ENCODE results near the gene MRPS35. TPM values are rescaled to one million over a fixed set of nuclear protein-coding genes. Genes with fewer than 3 reads are reported as not detected.
A peak's percentile ranks its signal among the peaks of the same experiment; 100 is the strongest.

MRPS35 gene
- total and polyA plus RNA-seq, 2 experiments from 2014 or later, result 32.0 to 63.6 TPM

GRCh38 chr12:27695556-27696292 lies 14.9 kb upstream of the MRPS35 start:
- H3K36me3 ChIP-seq, result peaks cover 8% of the 10 kb centered on the region
- H3K4me3 ChIP-seq, result no peak overlapping the region
- DNase-seq (ENCODE audit: low read depth in 1 of 2, low spot score in 1 of 2), result no peak
- TF ChIP-seq CTCF (IDR thresholded peaks at IDR 0.05; ENCODE audit: low read depth, low read length), result no peak
- no peak overlapping the region for H3K27ac ChIP-seq
- H3K27me3 ChIP-seq, result no peaks in the 10 kb centered on the region
- no peaks in the 10 kb centered on the region for H3K9me3 ChIP-seq (ENCODE audit: low read depth)
- H3K4me1 ChIP-seq (ENCODE audit: low read depth), result no peaks in the 10 kb centered on the region

- TF ChIP-seq CTCF (IDR thresholded peaks at IDR 0.05; ENCODE audit: low read depth, low read length), result no peak
- H3K27ac ChIP-seq, result peak within 1 kb of the TSS; percentile 30
- H3K36me3 ChIP-seq, result peaks cover 4% of the 10 kb centered on the region
- no peak for DNase-seq (ENCODE audit: low read depth in 1 of 2, low spot score in 1 of 2)
- H3K27me3 ChIP-seq, result no peaks in the 10 kb centered on the region
- H3K4me1 ChIP-seq (ENCODE audit: low read depth), result no peaks in the 10 kb centered on the region
- no peaks in the 10 kb centered on the region for H3K9me3 ChIP-seq (ENCODE audit: low read depth)
- no peak within 1 kb of the TSS for H3K4me3 ChIP-seq
Observed at GRCh38 chr12:27696293-27696652, 14.4 kb upstream of the MRPS35 start, which contains the start of gene REP15. Gene REP15, plus strand, starts transcription at chr12:27696447. Its CDS starts 116 bp downstream, at chr12:27696563.

GRCh38 chr12:27696864-27697564 lies 13.6 kb upstream of the MRPS35 start:
- Histone ChIP-seq H3K27me3 (no peaks in the 10 kb centered on the region), H3K27ac (peak overlapping the region; percentile 30), H3K4me1 (ENCODE audit: low read depth) (no peaks in the 10 kb centered on the region), H3K9me3 (ENCODE audit: low read depth) (no peaks in the 10 kb centered on the region), H3K4me3 (no peak overlapping the region), H3K36me3 (peaks cover 2% of the 10 kb centered on the region)
- no peak for TF ChIP-seq CTCF (IDR thresholded peaks at IDR 0.05; ENCODE audit: low read depth, low read length)
- DNase-seq (ENCODE audit: low read depth in 1 of 2, low spot score in 1 of 2), result peak in 1 of 2 donors; percentile 15

GRCh38 chr12:27703720-27704452 lies 6.7 kb upstream of the MRPS35 start:
- Histone ChIP-seq H3K27ac (no peak overlapping the region), H3K27me3 (no peaks in the 10 kb centered on the region), H3K9me3 (ENCODE audit: low read depth) (no peaks in the 10 kb centered on the region), H3K4me1 (ENCODE audit: low read depth) (no peaks in the 10 kb centered on the region), H3K36me3 (no peaks in the 10 kb centered on the region), H3K4me3 (no peak overlapping the region)
- TF ChIP-seq CTCF (IDR thresholded peaks at IDR 0.05; ENCODE audit: low read depth, low read length), result peak; percentile 93
- peak; percentile 78 to 93 for DNase-seq (ENCODE audit: low read depth in 1 of 2, low spot score in 1 of 2)

- no peak for TF ChIP-seq CTCF (IDR thresholded peaks at IDR 0.05; ENCODE audit: low read depth, low read length)
- Histone ChIP-seq H3K27me3 (no peaks in the 10 kb centered on the region), H3K9me3 (ENCODE audit: low read depth) (no peaks in the 10 kb centered on the region), H3K36me3 (no peaks in the 10 kb centered on the region), H3K4me1 (ENCODE audit: low read depth) (no peaks in the 10 kb centered on the region), H3K27ac (no peak overlapping the region), H3K4me3 (no peak overlapping the region)
- no peak for DNase-seq (ENCODE audit: low read depth in 1 of 2, low spot score in 1 of 2)
Observed at GRCh38 chr12:27705263-27705662, 5.4 kb upstream of the MRPS35 start.

All from cardiac muscle cell (in vitro differentiated cells and primary cell).